ENCODE results near the gene GRIP2. TPM values are rescaled to one million over a fixed set of nuclear protein-coding genes. Genes with fewer than 3 reads are reported as not detected.

GRIP2 gene
- total RNA-seq, 1 donor = not detected

DNA sequence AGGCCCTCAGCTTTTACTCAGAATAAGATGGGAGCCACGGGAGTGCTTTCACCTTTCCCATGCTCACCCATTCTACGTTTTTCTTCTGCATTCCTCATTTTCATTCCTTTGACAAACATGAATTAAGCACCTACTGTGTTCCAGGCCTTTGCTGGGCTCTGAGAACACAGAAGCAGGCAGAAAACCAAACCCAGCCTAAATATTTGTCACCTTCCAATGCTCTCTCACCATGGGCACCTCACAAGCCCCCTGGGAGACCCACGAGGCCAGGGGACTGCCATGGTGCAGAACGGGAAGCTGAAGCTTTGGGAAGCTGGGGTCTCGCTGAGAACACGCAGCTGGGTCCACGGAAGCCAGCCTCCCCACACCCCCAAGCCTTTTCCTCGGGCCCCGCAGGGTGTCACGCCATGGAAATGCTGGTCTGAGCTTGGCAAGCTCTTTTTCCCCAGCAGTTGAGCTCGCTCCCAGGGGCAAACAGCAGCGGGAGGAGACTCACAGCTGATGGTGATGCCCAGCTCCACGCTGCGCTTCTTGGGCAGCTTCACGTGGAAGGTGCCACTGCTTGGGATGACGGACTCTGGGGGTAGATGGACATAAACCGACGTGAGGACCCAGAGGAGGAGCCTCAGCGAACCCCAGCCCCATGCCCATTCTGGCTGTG lies 27.7 kb downstream of the GRIP2 start:
- H3K4me3 ChIP-seq (ENCODE audit: low read length) = no peak overlapping the region
- no peaks in the 10 kb centered on the region for H3K9me3 ChIP-seq (ENCODE audit: low read depth, low read length)
- H3K27me3 ChIP-seq (ENCODE audit: insufficient read depth, low read length) = no peaks in the 10 kb centered on the region
- no peaks in the 10 kb centered on the region for H3K4me1 ChIP-seq (ENCODE audit: insufficient read depth, low read length)

- Histone ChIP-seq H3K9me3 (ENCODE audit: low read depth, low read length) (no peaks in the 10 kb centered on the region), H3K27me3 (ENCODE audit: insufficient read depth, low read length) (no peaks in the 10 kb centered on the region), H3K4me1 (ENCODE audit: insufficient read depth, low read length) (no peaks in the 10 kb centered on the region), H3K4me3 (ENCODE audit: low read length) (no peak overlapping the region)
Measured at GRCh38 chr3:14511623-14512280, 28.4 kb downstream of the GRIP2 start.

GRCh38 chr3:14510838-14511622 lies 29.1 kb downstream of the GRIP2 start:
- Histone ChIP-seq H3K9me3 (ENCODE audit: low read depth, low read length) (no peaks in the 10 kb centered on the region), H3K4me3 (ENCODE audit: low read length) (no peak overlapping the region), H3K4me1 (ENCODE audit: insufficient read depth, low read length) (no peaks in the 10 kb centered on the region), H3K27me3 (ENCODE audit: insufficient read depth, low read length) (no peaks in the 10 kb centered on the region)

DNA sequence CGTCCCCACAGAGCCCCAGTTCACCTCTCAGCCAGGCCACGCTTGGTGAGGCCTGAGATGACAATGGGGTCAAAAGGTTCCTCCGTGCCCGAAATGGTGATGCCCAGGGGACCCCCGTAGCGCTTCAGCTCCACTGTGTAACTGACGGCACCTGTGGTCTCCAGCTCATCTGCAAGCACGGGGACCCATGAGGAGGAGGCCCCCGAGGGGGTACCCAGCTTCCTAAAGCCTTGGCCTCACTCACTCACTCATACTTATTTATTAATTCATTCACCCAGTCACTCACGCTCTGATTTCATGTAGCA lies 30.4 kb downstream of the GRIP2 start:
- H3K4me3 ChIP-seq (ENCODE audit: low read length) = no peak overlapping the region
- no peaks in the 10 kb centered on the region for H3K27me3 ChIP-seq (ENCODE audit: insufficient read depth, low read length)
- no peaks in the 10 kb centered on the region for H3K4me1 ChIP-seq (ENCODE audit: insufficient read depth, low read length)
- no peaks in the 10 kb centered on the region for H3K9me3 ChIP-seq (ENCODE audit: low read depth, low read length)

GRCh38 chr3:14508966-14509795 lies 31.0 kb downstream of the GRIP2 start:
- H3K4me1 ChIP-seq (ENCODE audit: insufficient read depth, low read length) = no peaks in the 10 kb centered on the region
- no peak overlapping the region for H3K4me3 ChIP-seq (ENCODE audit: low read length)
- H3K9me3 ChIP-seq (ENCODE audit: low read depth, low read length) = no peaks in the 10 kb centered on the region
- no peaks in the 10 kb centered on the region for H3K27me3 ChIP-seq (ENCODE audit: insufficient read depth, low read length)

- no peak overlapping the region for H3K4me3 ChIP-seq (ENCODE audit: low read length)
- no peaks in the 10 kb centered on the region for H3K27me3 ChIP-seq (ENCODE audit: insufficient read depth, low read length)
- no peaks in the 10 kb centered on the region for H3K9me3 ChIP-seq (ENCODE audit: low read depth, low read length)
- H3K4me1 ChIP-seq (ENCODE audit: insufficient read depth, low read length) = no peaks in the 10 kb centered on the region
Measured at GRCh38 chr3:14508505-14508819, 31.7 kb downstream of the GRIP2 start.

DNA sequence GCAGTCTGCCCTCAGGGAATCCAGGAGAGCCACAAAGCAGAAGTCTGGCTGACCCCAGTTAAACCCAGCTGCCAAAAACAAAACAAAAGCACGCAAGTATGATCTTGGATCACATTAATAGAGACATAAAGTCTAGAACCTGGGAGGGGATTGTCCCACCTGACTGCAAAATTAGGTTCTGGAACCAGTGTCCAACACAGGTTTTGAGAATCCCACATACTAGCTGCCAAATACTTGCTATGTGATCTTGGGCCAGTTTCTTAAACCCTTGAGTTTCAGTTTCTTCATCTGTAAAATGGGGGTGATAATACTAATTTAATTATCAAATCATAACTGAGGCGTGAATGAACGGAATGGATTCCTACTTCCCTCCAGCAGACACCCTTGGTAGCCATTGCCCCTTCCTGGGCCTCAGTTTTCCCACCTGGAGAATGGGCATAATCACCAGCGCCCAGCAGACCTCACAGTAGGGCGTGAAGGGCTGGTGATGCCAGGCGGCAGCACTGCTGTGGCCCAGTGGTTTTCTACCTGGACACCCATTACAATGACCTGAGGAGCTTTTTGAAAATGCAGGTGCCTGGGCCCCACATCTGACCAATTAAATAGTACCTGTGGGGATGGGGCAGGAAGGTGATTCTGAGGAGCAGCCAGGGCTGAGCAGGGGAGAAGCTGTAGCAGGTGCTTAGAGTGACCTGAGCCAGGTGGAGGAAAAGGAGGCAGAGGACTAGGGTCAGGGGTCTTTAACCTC lies 32.2 kb downstream of the GRIP2 start:
- Histone ChIP-seq H3K27me3 (ENCODE audit: insufficient read depth, low read length) (no peaks in the 10 kb centered on the region), H3K4me3 (ENCODE audit: low read length) (no peak overlapping the region), H3K4me1 (ENCODE audit: insufficient read depth, low read length) (no peaks in the 10 kb centered on the region), H3K9me3 (ENCODE audit: low read depth, low read length) (no peaks in the 10 kb centered on the region)

- Histone ChIP-seq H3K9me3 (ENCODE audit: low read depth, low read length) (no peaks in the 10 kb centered on the region), H3K27me3 (ENCODE audit: insufficient read depth, low read length) (no peaks in the 10 kb centered on the region), H3K4me1 (ENCODE audit: insufficient read depth, low read length) (no peaks in the 10 kb centered on the region), H3K4me3 (ENCODE audit: low read length) (no peak overlapping the region)
Measured at GRCh38 chr3:14507305-14507741, 32.8 kb downstream of the GRIP2 start.

GRCh38 chr3:14506626-14507304 lies 33.4 kb downstream of the GRIP2 start:
- Histone ChIP-seq H3K4me1 (ENCODE audit: insufficient read depth, low read length) (no peaks in the 10 kb centered on the region), H3K9me3 (ENCODE audit: low read depth, low read length) (no peaks in the 10 kb centered on the region), H3K4me3 (ENCODE audit: low read length) (no peak overlapping the region), H3K27me3 (ENCODE audit: insufficient read depth, low read length) (no peaks in the 10 kb centered on the region)

DNA sequence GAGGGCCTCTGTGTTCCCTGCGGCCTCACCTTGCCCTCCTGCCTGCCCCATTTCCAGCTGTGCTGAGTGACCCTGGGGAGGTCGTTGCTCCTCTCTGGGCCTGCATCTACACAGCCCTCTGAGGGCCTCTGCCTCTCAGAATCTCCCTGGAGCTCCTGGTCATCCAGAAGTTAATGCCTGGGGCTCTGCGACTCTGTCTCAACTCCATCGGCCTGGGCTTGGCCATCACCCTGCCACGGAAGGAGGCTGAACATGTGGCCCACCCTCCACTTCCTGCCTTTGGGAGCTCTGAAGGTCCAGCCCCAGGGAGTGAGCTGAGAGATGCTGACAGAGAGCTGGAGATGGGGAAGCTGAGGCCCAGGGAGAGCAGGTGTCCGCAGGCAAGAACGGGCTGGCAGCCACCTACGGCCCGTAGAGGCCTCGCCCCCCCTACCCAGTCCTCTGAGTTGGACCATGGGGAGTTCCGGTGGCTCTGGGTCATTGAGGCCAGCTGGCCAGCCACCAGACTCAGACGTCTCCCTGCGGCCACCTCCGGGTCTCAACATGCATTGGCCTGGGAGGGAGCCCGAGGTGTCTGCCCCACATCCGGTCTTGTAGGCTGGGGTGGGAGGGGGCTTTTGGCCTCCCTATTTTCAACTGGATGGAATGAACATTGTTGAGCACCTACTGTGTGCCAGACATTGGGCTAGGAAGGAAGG lies 34.2 kb downstream of the GRIP2 start:
- Histone ChIP-seq H3K4me1 (ENCODE audit: insufficient read depth, low read length) (no peaks in the 10 kb centered on the region), H3K4me3 (ENCODE audit: low read length) (no peak overlapping the region), H3K9me3 (ENCODE audit: low read depth, low read length) (no peaks in the 10 kb centered on the region), H3K27me3 (ENCODE audit: insufficient read depth, low read length) (no peaks in the 10 kb centered on the region)

- H3K27me3 ChIP-seq (ENCODE audit: insufficient read depth, low read length) = no peaks in the 10 kb centered on the region
- no peaks in the 10 kb centered on the region for H3K9me3 ChIP-seq (ENCODE audit: low read depth, low read length)
- no peaks in the 10 kb centered on the region for H3K4me1 ChIP-seq (ENCODE audit: insufficient read depth, low read length)
- no peak overlapping the region for H3K4me3 ChIP-seq (ENCODE audit: low read length)
Measured at GRCh38 chr3:14505001-14505802, 34.9 kb downstream of the GRIP2 start.

DNA sequence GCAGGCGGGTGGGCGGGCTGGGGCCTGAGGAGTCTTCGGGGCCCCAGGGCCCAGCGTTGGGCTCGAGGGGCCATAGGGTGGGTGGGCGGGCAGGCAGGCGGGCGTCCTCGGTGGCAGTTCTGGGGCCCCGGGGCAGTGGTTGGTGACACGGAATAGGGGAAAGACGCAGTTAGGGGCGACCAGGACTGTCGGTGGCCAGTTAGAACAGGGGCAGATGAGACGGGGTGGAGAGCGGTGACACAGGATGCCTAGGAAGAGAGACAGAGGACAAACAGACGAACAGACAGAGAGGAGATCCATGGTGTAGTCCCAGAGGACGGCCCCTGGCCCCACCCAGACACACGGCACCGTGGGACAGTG lies 36.5 kb downstream of the GRIP2 start:
- Histone ChIP-seq H3K9me3 (ENCODE audit: low read depth, low read length) (no peaks in the 10 kb centered on the region), H3K4me3 (ENCODE audit: low read length) (no peak overlapping the region), H3K4me1 (ENCODE audit: insufficient read depth, low read length) (no peaks in the 10 kb centered on the region), H3K27me3 (ENCODE audit: insufficient read depth, low read length) (no peaks in the 10 kb centered on the region)

DNA sequence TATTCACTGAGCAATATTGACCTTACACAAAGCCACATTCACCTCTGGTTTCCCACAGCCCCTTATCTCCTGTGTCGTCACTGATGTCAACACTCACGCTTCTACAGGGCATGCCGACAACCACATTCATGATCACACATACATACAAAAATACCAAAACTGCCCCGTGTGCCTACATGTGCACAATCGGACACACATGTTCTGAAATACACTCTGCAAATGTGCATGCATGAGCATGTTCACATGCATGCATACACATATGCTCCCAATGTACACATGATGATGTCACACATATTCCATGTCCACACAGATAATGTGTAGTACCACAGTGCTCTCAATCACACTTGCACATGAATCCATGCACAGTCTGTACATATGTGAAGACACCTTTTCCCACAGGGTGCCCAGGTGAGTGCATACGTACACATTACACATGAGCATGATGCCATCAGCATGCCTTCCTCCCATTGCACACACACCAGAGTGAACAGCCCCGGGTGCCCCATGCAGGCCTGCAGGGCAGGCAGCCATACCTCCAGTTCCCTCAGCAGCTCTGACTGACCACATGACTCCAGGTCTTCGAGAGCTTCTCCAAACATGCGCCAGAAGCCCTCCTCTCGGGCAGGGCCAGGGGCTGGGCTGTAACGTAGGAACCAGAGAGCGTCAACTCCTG lies 37.0 kb downstream of the GRIP2 start:
- H3K4me1 ChIP-seq (ENCODE audit: insufficient read depth, low read length) = no peaks in the 10 kb centered on the region
- no peak overlapping the region for H3K4me3 ChIP-seq (ENCODE audit: low read length)
- no peaks in the 10 kb centered on the region for H3K27me3 ChIP-seq (ENCODE audit: insufficient read depth, low read length)
- no peaks in the 10 kb centered on the region for H3K9me3 ChIP-seq (ENCODE audit: low read depth, low read length)
